GM18907 (cell line): ENCODE data around the gene OR5AU1.
A peak's percentile ranks its signal among the peaks of the same experiment; 100 is the strongest.

Experiments used
- ATAC-seq: cut with Tn5 transposase; IDR thresholded peaks from one replicate; pipeline ENCODE4 v1.9.1; 2021; ENCODE audit warnings: mild to moderate bottlenecking, moderate library complexity; ENCODE audit not compliant: unreplicated experiment

OR5AU1 gene

DNA sequence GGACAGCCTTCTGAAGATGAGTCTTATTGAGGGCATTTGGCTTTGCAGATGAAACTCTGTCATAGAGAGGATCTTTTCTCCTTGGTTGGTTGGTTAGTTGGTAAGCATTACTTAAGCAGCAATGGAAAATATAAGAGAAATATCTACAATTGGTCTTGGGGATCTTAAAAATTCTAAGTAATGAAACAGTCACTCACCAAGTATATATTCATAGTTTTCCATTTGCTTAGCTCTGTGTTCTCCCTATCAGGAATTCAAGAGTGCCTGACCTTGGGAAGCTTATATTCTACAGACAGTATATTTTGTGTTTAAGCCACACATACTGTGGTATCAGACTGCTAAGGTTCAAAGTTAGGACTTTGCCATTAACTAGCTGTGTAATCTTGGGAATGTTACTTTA lies at the start of gene OR5AU1:
OR5AU1 (minus strand) TSS at position 101 of the 400 bp plus-strand sequence. CDS start 191 bp downstream, outside the sequence.
- ATAC-seq, result no peak

DNA sequence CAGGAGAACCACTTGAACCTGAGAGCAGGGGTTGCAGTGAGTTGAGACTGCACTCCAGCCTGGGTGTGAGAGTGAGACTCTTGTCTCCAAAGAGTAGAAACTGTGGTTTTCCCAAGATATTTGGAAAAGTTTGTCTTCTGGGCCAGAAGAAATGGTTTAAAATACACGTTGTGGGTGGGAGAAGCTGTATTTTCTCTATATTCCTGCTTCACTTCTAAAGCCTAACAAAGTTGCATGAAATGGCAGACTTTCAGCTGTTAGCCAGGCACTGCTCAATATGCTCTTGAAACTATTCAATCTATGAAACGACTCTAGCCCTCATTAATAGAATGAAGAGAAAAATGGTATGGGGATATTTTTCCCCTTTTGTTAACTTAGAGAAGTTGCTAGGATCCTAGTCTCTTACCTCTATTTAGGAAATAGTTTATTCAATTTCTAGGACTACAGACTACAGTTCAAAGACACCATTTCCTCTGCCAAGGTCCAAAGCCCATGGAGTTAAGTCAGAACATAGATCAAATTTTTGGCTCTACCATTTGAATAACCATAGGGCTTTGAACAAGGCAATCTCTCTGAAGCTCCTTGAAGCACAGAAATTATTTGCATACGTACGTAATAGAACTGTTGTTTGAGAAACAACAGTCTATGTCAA lies 49.3 kb upstream of the OR5AU1 start:
- no peak for ATAC-seq

DNA sequence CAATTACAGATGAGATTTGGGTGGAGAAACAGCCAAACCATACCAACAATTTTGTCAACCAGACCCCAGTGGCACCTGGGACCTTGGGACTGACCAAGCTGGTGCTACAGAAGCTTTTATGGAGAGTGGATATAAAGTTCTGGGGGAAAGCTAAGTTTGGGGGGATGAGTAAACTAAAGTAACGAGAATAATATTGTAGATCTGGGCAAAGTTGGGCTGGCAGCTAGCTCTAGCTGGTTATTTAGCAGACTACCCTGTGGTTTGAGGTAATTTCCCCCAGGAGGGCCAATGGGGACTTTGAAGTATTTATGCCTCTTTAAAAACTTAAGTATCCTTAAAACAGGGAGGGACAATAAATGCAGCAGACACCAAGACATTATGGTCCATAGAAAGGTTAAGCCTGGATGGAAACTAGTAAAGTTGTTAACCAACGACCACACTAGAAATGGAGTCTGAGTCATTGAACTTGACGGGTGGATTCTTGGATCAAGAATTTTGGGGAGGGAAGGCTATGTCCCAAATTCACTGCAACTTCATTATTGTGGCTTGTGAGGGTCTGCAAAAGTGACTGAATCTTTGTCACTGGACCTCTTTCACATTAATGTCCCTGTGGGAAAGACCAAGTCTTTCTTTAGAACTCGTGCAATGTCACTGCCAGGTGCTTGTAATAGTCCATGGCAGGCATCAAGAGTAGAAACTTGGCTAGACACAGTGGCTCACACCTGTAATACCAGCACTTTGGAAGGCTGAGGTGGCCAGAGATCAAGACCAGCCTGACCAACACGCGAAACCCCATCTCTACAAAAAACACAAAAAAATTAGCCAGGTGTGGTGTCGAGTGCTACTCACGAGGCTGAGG lies 48.5 kb upstream of the OR5AU1 start:
- ATAC-seq, result no peak

DNA sequence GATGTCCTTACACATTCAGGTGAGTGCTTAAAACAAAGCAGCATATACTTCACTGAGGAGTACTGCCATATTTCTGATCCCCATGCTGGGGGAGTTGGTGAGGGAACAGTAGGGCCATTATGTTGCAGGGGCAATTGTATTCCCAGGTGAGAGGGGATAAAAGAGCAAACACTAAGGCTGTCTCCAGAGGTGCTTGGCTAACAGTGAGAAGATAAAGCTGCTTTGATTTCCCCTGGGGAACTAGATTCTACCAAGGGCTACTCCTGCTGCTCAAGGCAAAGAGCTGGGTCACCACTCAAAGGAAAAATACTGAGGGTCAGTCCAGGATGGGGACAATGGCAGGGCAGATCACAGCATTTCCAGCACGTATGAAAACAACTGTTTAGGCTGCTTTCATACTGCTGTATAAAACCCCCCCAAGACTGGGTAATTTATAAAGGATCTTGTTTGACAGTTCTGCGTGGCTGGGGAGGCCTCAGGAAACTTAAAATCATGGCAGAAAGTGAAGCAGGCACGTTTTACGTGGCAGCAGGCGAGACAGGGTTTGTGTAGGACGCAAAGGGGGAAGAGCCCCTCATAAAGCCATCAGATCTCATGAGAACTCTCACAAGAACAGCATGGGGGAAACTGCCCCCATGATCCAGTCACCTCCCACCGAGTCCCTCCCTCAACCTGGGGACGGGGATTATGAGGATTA lies 47.8 kb upstream of the OR5AU1 start:
- no peak for ATAC-seq

DNA sequence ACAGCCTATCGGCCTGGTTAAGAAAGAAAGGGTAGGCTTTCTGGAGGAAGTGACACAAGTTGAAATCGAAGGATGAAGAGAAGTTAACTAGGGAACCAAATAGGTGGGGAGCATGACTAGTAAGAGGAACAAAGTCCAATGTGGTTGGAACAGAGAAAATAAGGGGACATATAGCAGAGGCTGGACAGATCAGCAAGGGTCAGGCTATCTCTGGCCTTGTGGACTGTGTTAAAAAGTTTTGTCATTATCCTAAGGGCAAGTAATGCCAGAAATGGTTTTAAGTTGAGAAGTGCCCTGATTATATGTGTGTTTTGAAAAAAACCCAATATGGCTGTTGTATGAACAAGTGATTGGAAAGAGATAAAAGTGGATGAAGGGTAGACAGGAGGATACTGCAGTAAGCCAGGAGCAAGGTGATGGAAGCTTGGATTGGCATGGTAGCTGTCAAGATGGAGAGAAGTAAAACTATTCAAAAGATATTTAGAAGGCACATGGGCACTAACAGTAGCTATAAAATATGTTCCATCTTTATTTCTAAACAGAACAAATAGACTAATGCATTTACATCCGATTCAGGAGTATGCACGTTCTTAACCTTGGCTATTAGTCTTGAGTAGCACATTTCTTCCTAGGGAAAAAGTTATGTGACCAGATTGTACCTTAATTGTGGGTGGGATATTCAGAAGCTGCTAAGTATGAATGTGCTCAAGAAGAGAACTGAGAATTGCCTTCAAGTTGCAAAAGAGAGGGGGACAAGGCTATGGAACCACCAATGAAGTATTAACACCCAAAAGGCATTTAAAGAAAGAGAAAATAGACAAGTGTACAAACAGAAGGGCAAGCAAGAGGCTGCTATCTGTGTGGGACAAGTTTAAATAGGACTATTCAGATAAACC lies 46.8 kb upstream of the OR5AU1 start:
- no peak for ATAC-seq

DNA sequence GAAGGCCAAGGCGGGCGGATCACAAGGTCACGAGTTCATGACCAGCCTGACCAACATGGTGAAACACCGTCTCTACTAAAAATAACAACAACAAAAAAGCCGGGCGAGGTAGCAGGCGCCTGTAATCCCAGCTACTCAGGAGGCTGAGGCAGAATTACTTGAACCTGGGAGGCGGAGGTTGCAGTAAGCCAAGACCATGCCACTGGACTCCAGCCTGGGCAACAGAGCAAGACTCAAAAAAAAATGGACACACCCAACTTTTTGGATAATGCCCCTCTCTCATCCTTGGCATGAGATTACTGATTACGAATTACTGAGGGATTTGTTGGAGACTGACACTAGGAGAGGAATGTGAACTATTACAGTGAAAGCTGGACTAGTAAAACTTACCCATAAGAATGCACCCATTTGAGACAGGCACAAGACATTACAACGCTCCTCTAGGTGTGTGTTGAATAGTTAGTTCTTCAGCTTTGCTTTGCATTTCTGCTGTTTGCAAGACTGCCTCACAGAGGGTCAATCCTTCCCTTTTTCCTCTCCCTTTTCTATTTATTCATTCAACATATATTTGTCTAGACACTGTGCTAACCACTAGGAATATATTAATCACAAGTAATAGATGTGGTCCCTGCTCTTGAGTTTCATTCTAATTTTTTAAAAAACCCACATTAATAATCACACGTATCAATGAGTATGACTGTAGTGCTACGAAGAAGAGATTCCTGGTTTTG lies 46.0 kb upstream of the OR5AU1 start:
- ATAC-seq, result no peak

DNA sequence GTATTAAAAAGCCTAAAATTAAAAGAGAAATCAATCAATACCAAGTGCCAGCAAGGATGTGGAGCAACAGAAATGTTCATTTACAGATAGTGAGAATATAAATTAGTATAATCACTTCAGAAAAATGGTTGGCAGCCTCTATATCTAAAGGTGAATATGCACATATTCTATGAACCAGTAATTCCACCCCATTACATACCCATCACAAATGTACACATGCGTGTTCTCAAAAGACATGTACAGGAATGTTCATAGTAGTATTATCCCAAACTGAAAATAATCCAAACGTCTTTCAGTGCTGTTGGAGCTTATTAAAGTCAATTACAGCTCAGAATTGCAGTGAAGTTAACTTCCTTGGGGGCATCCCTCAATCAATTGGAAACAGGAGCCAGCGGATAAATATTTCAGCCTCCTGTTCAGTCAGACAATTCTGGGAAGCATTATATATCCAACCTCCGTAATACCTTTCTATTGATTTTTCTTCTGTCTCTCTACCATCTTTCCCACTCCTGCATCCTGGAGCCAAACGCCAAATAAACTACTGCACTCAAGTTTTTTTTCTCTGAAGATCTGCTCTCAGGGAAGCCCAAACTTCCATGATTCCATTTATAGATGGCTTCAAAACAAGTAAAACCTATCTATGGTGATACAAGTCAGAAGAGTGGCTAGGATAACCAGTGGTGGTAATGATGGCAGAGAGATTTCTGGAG lies 45.0 kb upstream of the OR5AU1 start:
- ATAC-seq, result no peak

DNA sequence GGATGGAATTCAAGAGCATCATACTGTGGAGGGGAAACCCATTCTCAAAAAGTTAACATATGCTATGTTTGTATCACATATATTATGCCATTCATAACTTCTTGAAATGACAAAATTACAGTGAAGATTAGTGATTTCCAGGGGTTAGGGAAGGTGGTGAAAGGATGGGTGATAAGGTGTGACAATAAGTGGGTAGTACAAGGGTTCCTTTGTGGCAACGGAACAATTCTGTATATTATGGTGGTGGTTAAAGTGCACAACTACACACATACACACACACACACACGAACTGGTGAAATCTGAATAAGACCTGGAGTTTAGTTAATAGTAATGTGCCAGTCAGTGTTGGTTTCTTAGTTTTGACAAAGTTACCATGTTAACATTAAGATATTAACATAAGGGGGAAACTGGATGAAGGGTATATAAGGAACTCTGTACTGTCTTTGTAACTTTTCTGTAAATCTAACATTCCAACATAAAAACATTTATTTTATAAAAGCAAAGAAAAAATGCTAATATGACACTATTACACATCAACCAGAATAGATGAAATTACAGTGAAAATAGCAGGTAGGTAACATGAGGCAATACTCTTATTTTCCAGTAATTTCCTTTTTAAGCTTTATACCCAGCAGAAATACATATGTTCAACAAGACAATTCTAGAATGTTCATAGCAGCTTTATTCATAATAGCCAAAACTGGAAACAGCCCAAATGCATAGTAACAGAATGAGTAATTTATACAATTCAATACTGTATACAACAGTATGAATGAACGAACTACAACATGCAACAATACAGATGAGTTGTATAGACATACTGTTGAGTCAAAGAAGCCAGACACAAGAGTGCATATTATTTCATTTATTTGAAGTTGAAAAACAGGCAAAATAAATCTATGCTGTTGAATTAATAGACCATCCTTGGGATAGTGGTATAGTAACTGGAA lies 44.0 kb upstream of the OR5AU1 start:
- no peak for ATAC-seq

DNA sequence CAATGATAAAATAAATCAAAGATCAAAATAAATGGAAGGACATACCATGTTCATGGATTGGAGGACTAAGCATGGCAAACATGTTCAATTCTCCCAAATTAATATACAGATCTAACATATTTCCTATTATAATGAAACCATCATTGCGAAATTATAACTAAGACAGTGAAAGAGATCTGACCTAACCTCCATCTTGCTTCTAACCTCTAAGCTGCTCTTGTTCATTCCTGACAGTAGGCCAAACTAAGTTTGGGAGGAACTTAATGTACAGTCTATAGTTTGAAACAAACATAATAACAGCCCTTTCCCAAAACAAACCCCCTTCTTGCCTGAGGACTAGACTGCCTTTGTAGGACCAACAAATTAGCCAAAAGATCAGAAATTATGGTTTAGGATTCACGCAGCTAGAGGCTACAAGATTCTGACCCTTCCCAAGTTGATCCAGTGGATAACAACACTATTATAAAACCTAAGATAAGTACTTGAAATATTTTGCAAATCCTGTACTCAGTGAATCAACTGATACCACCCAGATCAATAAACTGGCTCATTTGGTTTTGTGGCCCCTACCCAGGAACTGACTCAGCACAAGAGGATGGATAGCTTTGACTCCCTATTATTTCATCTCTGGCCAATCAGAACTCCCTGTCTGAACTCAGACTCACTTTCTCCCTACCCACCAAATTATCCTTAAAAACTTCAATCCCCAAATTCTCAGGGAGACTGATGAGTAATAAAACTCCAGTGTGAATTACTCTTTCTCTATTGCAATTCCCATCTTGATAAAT lies 41.7 kb upstream of the OR5AU1 start:
- no peak for ATAC-seq

DNA sequence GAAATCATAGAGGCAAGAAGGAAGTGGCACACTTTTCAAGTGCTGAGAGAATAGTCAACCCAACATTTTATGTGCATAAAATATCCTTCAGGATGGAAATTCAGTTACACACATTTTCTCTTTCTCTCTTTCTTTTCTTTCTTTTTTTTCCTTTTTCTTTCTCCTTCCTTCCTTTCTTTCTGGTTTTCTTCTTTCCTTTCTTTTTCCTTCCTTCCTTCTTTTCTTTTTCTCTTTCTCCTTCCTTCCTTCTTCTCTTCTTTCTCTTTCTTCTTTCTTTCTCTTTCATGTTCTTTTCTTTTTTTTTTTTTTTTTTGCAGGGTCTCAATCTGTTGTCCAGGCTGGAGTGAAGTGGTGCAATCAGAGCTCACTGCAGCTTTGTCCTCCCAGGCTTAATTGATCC lies 38.7 kb upstream of the OR5AU1 start:
- no peak for ATAC-seq

DNA sequence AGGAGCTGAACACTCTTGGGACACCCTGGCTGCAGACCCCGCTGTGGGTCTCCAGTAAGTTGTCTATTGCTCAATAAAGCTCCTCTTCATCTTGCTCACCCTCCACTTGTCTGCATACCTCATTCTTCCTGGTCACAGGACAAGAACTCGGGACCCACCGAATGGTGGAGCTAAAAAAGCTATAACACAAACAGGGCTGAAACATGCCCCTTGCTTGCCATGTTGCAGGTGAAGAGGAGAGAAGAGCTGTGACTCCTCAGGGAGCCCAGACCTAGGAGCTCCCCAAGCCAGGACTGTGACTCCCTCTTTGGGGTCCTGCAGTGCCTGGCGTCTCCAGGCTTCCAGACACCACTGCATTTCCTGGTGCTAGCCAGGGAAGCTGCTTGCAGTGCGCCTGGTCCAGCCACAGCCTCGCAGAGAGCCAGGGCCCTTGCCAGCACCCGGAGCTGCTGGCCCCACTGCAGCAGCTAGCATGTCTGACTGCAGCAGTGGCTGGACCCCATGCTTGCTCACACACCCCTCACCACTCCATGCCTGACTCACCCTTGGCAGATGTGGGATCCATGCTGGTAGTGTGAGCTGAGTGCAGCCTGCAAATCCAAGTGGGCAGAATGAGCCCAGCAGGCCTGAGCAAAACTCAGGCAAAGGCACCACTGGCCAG lies 37.1 kb upstream of the OR5AU1 start:
- no peak for ATAC-seq

DNA sequence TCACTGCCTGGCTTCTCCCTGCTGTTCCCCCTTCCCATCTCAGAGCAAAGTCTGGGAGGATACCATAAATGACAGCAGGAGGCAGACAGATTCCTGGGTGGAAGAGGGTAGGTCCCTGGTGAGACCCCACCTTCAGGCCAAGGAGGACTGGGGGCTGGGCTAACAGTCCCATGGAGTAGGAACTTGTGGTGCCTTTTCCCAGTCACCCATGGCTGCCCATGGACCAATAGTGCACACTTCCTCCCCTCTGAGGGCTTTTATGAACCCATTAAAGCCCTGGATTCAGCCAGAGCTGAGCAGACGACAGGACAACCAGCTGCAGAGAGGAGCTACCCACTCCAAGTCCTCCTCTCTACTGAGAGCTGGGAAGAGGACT lies 36.6 kb upstream of the OR5AU1 start:
- no peak for ATAC-seq

DNA sequence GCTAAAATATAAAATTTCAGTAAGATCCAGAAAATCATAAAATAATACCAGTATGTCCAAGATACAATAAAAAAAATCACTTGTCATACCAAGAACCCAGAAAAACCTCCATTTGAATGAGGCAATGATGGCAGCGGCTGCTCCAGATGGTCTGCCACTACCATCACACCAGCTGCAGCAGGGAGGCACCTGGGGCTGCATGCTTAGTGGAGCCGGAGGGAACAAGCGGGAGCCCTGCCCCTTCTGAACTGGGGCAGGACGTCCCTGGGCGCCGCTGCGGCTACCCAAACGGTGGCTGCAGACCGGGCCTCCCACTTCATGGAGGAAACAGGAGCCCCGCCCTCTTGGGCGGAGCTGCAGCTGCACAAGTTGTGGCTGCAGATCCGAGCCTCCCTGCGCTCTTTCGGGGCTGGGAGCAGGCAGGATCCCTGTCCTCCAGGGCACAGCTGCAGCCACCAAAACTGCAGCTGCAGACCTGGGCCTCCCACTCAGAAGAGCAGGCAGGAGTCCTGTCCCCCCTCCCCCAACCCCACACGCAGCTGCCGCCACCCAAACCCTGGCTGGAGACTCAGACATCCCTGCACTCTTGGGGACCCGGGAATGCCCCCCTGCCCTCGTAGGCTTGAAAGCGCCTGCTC lies 36.1 kb upstream of the OR5AU1 start:
- ATAC-seq, result peak; percentile 90

DNA sequence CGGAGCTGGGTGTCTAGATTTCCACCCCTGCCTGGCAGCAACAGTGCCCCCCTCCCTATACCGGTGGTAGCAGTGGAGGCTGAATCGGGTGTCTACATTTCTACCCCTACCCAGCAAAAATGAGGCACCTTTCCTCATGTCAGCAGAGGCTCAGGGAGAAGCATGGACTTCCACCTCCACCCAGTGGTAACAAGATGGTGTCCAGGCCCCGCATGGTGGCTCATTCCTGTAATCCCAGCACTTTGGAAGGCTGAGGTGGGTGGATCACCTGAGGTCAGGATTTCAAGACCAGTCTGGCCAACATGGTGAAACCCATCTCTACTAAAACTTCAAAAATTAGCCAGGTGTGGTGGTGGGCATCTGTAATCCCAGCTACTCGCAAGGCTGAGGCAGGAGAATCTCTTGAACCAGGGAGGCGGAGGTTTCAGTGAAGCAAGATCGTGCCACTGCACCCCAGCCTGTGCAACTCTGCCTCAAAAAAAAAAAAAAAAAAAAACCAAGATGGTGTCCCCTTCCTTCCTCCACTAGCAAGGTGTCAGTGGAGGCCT lies 35.5 kb upstream of the OR5AU1 start:
- no peak for ATAC-seq

DNA sequence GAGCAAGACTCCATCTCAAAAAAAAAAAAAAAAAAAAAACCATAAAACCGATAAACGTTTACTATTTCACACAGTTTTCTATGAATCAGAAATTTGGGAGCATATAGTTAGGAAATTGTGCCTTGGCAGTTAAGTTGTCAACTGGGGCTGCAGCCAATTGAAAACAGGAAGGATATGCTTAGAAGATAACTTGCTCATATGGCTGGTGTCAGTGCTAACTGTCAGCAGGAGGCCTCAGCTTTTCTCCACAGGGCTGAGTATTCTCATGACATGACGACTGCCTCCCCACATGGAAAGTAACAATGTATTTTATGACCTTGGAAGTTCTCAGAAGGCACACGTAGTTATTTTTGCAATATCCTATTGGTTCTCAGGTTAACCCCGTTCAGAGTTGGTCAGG lies 29.6 kb upstream of the OR5AU1 start:
- ATAC-seq, result no peak

DNA sequence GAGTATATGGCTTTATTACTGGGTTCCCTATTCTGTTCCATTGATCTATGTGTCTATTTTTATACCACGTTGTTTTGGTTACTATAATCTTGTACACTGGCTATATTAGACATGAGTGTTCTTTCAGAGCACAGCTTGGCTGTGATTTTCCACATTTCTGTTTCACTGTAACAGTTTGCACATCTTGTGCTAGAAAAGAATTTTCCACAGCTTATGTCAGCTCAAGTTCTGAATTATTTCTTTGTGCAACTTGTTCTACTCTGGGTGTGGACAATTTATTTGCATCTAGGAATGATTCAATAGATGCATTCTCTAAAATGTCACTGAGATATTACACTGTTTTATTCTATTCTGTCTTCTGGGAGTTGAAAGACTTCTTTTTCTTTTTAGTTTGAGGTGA lies 28.4 kb upstream of the OR5AU1 start:
- ATAC-seq, result no peak
